Neural cell (in vitro differentiated cells): ENCODE data around the gene ITGA11.

Source experiments
- EP300 ChIP-seq: fragments of 450-650 bp; conservative IDR thresholded peaks from 2 replicates; pipeline ENCODE4 v1.6.1; 2014; ENCODE audit warnings: antibody characterized with exemption, mild to moderate bottlenecking, moderate library complexity; ENCODE audit not compliant: poor library complexity, severe bottlenecking
- EZH2 ChIP-seq: fragments of 200-600, 300-800 bp; shearing (Covaris generic), sonication (generic); IDR thresholded peaks from 2 replicates; pipeline ENCODE4 v1.6.1; 2014; ENCODE audit warnings: antibody characterized with exemption, low read length, borderline replicate concordance, mild to moderate bottlenecking; ENCODE audit not compliant: insufficient read depth, poor library complexity, severe bottlenecking
- RAD21 ChIP-seq: fragments of 450-650 bp; conservative IDR thresholded peaks from 2 replicates; pipeline ENCODE4 v1.6.1; 2014; ENCODE audit warnings: antibody characterized with exemption, mild to moderate bottlenecking, moderate library complexity
- TF ChIP-seq, protein P1 (sequence below): fragments of 450-650 bp; IDR thresholded peaks from 2 replicates; pipeline ENCODE4 v1.5.1; 2014; ENCODE audit warnings: antibody characterized with exemption, mild to moderate bottlenecking, moderate library complexity; ENCODE audit not compliant: poor library complexity, severe bottlenecking
- TF ChIP-seq, protein P2 (sequence below): IDR thresholded peaks from 2 replicates; pipeline ENCODE4 v1.6.1; 2012; ENCODE audit warnings: borderline replicate concordance

DNA sequence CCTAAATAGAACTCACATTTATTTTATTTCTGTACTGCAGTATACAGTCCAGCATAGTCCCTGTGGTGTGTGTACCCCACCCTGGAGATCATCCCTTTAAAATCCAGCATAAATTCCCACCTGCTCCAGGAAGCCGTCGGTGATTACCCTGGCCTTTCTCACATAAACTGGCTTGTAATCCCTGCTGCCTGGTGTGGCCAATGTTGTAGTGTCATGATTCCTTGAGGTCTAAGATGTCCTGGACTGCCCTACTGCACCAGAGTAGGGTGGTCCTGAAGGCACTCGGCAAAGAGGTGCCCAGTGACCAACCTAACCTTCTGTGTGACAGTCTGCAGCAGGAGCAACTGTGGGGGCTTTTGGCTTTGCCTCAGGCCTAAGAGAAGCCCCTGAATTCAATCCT, 58.9 kb downstream of the ITGA11 start:
- TF ChIP-seq EZH2 (no peak), EP300 (no peak), RAD21 (no peak)
- TF ChIP-seq, protein P1, sequence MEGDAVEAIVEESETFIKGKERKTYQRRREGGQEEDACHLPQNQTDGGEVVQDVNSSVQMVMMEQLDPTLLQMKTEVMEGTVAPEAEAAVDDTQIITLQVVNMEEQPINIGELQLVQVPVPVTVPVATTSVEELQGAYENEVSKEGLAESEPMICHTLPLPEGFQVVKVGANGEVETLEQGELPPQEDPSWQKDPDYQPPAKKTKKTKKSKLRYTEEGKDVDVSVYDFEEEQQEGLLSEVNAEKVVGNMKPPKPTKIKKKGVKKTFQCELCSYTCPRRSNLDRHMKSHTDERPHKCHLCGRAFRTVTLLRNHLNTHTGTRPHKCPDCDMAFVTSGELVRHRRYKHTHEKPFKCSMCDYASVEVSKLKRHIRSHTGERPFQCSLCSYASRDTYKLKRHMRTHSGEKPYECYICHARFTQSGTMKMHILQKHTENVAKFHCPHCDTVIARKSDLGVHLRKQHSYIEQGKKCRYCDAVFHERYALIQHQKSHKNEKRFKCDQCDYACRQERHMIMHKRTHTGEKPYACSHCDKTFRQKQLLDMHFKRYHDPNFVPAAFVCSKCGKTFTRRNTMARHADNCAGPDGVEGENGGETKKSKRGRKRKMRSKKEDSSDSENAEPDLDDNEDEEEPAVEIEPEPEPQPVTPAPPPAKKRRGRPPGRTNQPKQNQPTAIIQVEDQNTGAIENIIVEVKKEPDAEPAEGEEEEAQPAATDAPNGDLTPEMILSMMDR = no peak
- TF ChIP-seq, protein P2, sequence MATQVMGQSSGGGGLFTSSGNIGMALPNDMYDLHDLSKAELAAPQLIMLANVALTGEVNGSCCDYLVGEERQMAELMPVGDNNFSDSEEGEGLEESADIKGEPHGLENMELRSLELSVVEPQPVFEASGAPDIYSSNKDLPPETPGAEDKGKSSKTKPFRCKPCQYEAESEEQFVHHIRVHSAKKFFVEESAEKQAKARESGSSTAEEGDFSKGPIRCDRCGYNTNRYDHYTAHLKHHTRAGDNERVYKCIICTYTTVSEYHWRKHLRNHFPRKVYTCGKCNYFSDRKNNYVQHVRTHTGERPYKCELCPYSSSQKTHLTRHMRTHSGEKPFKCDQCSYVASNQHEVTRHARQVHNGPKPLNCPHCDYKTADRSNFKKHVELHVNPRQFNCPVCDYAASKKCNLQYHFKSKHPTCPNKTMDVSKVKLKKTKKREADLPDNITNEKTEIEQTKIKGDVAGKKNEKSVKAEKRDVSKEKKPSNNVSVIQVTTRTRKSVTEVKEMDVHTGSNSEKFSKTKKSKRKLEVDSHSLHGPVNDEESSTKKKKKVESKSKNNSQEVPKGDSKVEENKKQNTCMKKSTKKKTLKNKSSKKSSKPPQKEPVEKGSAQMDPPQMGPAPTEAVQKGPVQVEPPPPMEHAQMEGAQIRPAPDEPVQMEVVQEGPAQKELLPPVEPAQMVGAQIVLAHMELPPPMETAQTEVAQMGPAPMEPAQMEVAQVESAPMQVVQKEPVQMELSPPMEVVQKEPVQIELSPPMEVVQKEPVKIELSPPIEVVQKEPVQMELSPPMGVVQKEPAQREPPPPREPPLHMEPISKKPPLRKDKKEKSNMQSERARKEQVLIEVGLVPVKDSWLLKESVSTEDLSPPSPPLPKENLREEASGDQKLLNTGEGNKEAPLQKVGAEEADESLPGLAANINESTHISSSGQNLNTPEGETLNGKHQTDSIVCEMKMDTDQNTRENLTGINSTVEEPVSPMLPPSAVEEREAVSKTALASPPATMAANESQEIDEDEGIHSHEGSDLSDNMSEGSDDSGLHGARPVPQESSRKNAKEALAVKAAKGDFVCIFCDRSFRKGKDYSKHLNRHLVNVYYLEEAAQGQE = no peak
